Vein endothelial cell (primary cell): ENCODE results near the gene AP2S1. TPM values are rescaled to one million over a fixed set of nuclear protein-coding genes. Genes with fewer than 3 reads are reported as not detected.

Experiments used
- small RNA-seq: library from RNA; depleted of rRNA; stranded (forward); fragments of <200 nt; gene quantifications from one replicate; pipeline ENCODE3, GENCODE V24; 2012
- total RNA-seq: library from RNA; depleted of rRNA; stranded (reverse); fragments of >200 nt; gene quantifications from 2 replicates; pipeline ENCODE4 v1.2.3, GENCODE V29; 2012

Gene AP2S1
- 177 and 192 TPM in 2 replicates for total RNA-seq

DNA sequence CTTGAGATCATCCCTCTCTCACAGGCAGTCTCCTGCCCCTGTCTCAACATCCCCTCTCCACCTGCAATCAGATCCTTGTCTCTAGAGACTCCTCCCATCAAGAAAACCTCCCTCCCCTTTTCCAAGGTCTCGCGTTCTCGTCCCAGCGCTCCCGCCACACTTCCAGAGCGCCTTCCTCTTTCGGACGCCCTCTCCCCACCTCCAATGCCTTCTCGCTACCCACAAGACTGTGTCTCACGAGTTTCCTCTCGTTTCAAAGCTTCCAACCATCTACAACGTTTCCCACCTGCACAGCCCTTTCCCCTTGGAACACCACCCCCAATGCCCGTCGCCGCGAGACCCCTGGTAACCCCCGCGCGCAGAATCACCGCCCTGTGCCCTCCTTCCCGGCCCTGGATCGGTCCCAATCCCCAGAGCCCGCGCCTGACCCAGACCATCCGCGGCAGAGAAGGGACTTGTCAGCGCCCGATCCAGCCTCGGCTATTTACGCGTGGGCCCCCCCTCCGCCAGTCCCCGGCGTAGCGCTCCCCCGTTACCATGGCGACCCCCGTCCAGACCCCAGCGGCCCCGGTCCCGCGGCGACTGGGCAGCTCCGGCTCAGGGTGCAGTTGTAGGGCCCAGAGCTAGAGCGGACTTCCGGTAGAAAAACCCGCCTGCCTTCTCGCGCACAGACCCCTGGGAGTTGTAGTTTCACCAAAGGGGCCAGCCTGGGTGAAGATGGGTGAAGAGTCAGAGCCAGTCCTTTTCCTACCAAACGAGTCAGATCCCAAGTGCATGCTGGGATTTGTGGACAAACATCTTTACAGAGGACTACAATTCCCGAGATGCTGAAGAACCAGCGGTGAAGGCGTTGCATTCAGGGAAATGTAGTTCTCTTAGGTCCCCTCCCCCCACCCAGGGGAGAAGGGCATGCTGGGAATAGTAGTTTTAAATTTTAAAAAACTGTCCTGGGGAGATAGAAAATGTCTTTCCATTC is at the start of gene AP2S1:
Gene AP2S1 (minus strand): TSS at position 619 of the 976 bp plus-strand sequence. CDS start 80 bp downstream, at position 539.

DNA sequence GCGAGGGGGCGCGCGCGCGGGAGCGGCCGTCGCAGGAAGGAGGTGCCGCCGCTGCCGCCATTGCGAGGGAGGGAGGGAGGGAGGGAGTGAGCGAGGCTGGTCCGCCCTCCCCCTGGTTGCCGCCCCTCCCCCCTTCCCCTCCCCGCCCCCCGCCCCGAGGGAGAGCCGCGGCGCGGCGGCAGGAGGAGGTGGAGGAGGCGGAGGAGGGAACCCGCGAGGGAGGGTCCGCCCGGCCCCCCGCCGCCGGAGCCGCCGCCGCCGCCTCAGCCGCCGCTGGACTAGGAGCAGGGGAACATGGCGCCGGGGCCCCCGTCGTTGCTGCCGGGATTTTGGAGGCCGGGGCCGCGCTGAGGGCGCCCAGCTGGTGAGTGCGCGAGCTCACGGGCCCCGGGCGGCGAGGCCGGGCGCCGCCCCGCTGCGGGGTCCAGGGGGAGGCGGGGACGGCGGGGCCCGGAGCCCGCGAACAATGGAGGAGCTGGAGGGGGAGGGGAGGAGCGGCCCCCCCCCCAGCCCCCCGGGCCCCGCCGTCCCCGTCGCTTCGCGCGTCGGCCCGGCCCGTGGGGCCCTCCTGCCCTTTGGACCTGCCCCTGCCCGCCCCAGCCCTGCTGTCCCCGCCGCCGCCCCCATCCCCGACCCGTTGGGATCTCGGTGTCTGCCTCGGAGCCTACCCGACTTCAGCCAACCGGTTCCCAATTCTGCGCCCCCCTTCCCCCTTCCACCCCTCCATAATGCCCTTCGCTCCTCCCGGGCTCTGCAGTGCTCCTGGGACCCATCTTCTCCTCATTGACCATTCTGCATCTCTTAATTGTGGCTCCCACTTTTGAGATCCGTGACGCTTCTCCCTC is 10.4 kb upstream of the AP2S1 start, which contains the start of gene ARHGAP35:
Gene ARHGAP35 (plus strand): TSS at position 152 of the 845 bp plus-strand sequence. CDS start 57,679 bp downstream, outside the sequence.

DNA sequence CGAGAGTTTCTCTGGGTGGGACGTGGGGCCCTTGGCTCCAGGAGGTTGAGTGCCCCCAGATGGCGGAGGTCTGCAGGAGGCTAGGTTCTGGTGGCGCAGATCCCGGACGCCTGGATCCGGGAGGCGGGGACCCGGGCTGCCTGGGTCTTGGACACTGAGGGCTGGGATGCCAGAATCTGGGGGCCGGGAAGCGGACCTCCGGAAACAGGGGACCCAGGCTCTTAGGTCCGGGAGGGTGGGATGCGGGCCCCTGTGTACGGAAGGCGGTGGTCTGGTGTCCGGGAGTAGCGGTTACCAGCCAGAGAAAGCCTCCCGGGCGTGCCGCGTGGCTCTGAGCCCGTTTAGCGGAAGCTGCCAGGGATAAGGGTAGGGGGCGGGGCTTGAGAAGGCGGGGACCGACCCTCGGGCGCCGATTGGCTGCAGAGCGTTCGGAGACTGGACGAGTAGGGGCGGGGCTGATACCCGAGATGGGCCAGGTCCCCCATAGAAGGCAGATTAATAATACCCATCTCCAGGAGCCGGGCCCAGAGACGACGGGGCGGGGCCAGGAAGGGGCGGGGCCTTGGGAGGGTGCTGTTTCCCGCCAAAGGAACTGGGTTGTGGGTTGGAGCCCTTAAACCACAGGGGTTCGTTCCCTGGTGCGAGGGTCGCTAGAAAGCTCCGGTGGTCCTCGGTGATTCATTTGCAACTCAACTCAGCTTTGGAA is 62.2 kb downstream of the AP2S1 start, which contains the start of gene SLC1A5:
Gene SLC1A5 (minus strand): TSS at position 333 of the 706 bp plus-strand sequence. CDS start 629 bp downstream, outside the sequence.

Small RNA genes within 50 kb of the gene (small RNA-seq; reads per million reads assigned to genes)
- gene AC008622.3 (not detected), gene HNRNPMP2 (not detected)

Other genes starting within 250 kb of the AP2S1 start
- 233 and 271 TPM in 2 replicates for gene CALM3, start 249.5 kb downstream of the AP2S1 start, total RNA-seq
- gene PTGIR, start 225.8 kb downstream of the AP2S1 start, total RNA-seq = 0.10 and 0.98 TPM in 2 replicates
- gene GNG8, start 214.6 kb downstream of the AP2S1 start, total RNA-seq = not detected in 2 replicates
- 0.57 and 0.65 TPM in 2 replicates for gene DACT3, start 189.7 kb downstream of the AP2S1 start, total RNA-seq
- gene PRKD2, start 133.7 kb downstream of the AP2S1 start, total RNA-seq = 36.3 and 55.3 TPM in 2 replicates
- gene FKRP, start 104.8 kb downstream of the AP2S1 start, total RNA-seq = 29.7 and 30.4 TPM in 2 replicates
- 103 and 110 TPM in 2 replicates for gene STRN4, start 104.4 kb downstream of the AP2S1 start, total RNA-seq
- 57.7 and 66.3 TPM in 2 replicates for gene SLC1A5, start 62.3 kb downstream of the AP2S1 start, total RNA-seq
- gene ARHGAP35, start 10.2 kb upstream of the AP2S1 start, total RNA-seq = 34.5 and 35.6 TPM in 2 replicates
- 0.29 and 0.33 TPM in 2 replicates for gene NPAS1, start 169.0 kb upstream of the AP2S1 start, total RNA-seq
- 18.0 and 22.5 TPM in 2 replicates for gene TMEM160, start 197.8 kb upstream of the AP2S1 start, total RNA-seq